ENCODE measurements around the gene SALL1. TPM values are rescaled to one million over a fixed set of nuclear protein-coding genes. Genes with fewer than 3 reads are reported as not detected.

SALL1 gene
- total and polyA plus RNA-seq, 2 of the 4 experiments (the other 2 are of a cell fraction) = 0.90 to 5.2 TPM

DNA sequence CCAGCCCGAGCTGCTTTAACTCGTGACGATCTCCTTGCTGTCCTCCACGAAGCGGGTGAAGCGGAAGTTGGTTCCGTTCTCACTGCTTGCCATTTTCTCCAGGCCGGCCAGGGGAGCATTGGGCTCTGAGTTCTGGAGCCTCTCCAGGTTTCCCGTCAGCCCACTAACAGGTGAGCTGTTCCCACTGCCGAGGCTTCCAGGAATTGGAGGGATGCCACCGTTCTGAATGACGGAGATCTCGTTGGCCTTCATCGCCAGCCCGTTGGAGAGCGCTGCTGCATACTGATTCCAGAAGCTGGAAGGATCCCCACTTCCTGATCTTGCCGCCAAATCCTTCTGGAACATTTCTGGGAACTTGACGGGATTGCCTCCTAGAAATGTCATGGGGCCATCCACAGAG lies 14.0 kb downstream of the SALL1 start:
- Histone ChIP-seq H2AFZ (replicated peaks; ENCODE audit: low read length, poor library complexity) (no peak overlapping the region), H3K56ac (ENCODE audit: extremely low read depth, insufficient read depth, low read length) (no peak overlapping the region), H3K4me1 (ENCODE audit: control insufficient read depth, insufficient read depth, low read length) (peaks cover 5% of the 10 kb centered on the region; the same call in 1 of the 2 replicates), H3K4me3 (ENCODE audit: insufficient read depth, low read depth, low read length) (no peak overlapping the region), H2BK15ac (ENCODE audit: low read depth, low read length) (no peak overlapping the region), H2AK9ac (replicated peaks; ENCODE audit: low read depth, low read length, poor library complexity) (no peak overlapping the region), H3K79me1 (ENCODE audit: low read depth in 1 of 2, low read length in 2 of 2) (peaks cover 0 to 41% of the 10 kb centered on the region in 2 experiments; a peak in 3 of 4 replicates), H4K5ac (ENCODE audit: low read depth, low read length) (no peak overlapping the region), H4K20me1 (ENCODE audit: insufficient read depth, low read length) (peaks cover 45% of the 10 kb centered on the region), H3K27me3 (ENCODE audit: control insufficient read depth, insufficient read depth, low read length) (no peaks in the 10 kb centered on the region), H2AK5ac (ENCODE audit: low read depth, low read length) (no peak overlapping the region), H3K23ac (ENCODE audit: low read depth, low read length) (no peak overlapping the region), H3K14ac (replicated peaks; ENCODE audit: low read depth, low read length) (no peak overlapping the region), H3K9me3 (ENCODE audit: control insufficient read depth, insufficient read depth, low read length) (no peaks in the 10 kb centered on the region), H3K18ac (ENCODE audit: low read depth, low read length) (no peak overlapping the region), H3K36me3 (ENCODE audit: control insufficient read depth, insufficient read depth, low read length) (peaks cover 49% of the 10 kb centered on the region), H4K8ac (ENCODE audit: low read depth in 2 of 2, low read length in 2 of 2) (no peak overlapping the region), H3K27ac (ENCODE audit: insufficient read depth, low read length) (no peak overlapping the region), H3K4me2 (ENCODE audit: low read depth, low read length) (no peak overlapping the region), H2BK20ac (ENCODE audit: low read depth, low read length) (no peak overlapping the region), H3K4ac (ENCODE audit: low read depth, low read length) (no peak overlapping the region), H4K91ac (ENCODE audit: insufficient read depth, low read depth, low read length) (no peak overlapping the region), H3K9ac (ENCODE audit: low read depth, low read length) (no peak overlapping the region), H3K9me1 (ENCODE audit: insufficient read depth, low read length) (peaks cover 8% of the 10 kb centered on the region), H2BK120ac (ENCODE audit: low read depth, low read length) (no peak overlapping the region), H2BK5ac (ENCODE audit: low read depth, low read length, poor library complexity, severe bottlenecking) (no peak overlapping the region)
- CTCF ChIA-PET = no interaction called here
- intact Hi-C loops (cut with micrococcal nuclease) = no loop called here
- no peak for ATAC-seq (ENCODE audit: low read depth)
- in situ Hi-C loops (cut with MboI; ENCODE audit: low sequenced_read_pairs) = no loop called here
- WGBS, 2 experiments (ENCODE audit: extremely low coverage in 2 of 2, insufficient read length in 1 of 2) = 81% methylated on average over 14 of the region's 18 CpGs; no CpG with 5 or more reads in 1 of the 2 experiments
- BruUV-seq (replicated peaks) = no TSS peak
- dilution Hi-C loops (cut with HindIII; ENCODE audit: low sequenced_read_pairs, unreplicated experiment) = no loop called here
- DNase-seq = no peak
- TF ChIP-seq CEBPB (IDR thresholded peaks at IDR 0.05; ENCODE audit: low read depth, low read length) (no peak), RAD21 (IDR thresholded peaks at IDR 0.05; ENCODE audit: low read length) (no peak), CHD1 (IDR thresholded peaks at IDR 0.05; ENCODE audit: low read depth, low read length) (no peak), RFX5 (IDR thresholded peaks at IDR 0.05; ENCODE audit: low read depth, low read length) (no peak), MAZ (IDR thresholded peaks at IDR 0.05; ENCODE audit: borderline replicate concordance, low read depth, low read length) (no peak), SMC3 (IDR thresholded peaks at IDR 0.05; ENCODE audit: low read depth, low read length) (no peak), MXI1 (IDR thresholded peaks at IDR 0.05; ENCODE audit: borderline replicate concordance, low read depth, low read length) (no peak), BHLHE40 (IDR thresholded peaks at IDR 0.05; ENCODE audit: low read depth, low read length) (no peak), POLR2A (IDR thresholded peaks at IDR 0.05; ENCODE audit: low read depth, low read length) (no peak), MAFK (IDR thresholded peaks at IDR 0.05; ENCODE audit: low read depth, low read length) (no peak), RCOR1 (IDR thresholded peaks at IDR 0.05; ENCODE audit: insufficient replicate concordance, low read length) (no peak), NFE2L2 (IDR thresholded peaks at IDR 0.05; ENCODE audit: low read depth, low read length) (no peak), FOS (IDR thresholded peaks at IDR 0.05; ENCODE audit: low read depth, low read length) (no peak)
- TF ChIP-seq, protein P1, sequence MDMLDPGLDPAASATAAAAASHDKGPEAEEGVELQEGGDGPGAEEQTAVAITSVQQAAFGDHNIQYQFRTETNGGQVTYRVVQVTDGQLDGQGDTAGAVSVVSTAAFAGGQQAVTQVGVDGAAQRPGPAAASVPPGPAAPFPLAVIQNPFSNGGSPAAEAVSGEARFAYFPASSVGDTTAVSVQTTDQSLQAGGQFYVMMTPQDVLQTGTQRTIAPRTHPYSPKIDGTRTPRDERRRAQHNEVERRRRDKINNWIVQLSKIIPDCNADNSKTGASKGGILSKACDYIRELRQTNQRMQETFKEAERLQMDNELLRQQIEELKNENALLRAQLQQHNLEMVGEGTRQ (IDR thresholded peaks at IDR 0.05; ENCODE audit: low read depth, low read length) = no peak
- TF ChIP-seq, protein P2, sequence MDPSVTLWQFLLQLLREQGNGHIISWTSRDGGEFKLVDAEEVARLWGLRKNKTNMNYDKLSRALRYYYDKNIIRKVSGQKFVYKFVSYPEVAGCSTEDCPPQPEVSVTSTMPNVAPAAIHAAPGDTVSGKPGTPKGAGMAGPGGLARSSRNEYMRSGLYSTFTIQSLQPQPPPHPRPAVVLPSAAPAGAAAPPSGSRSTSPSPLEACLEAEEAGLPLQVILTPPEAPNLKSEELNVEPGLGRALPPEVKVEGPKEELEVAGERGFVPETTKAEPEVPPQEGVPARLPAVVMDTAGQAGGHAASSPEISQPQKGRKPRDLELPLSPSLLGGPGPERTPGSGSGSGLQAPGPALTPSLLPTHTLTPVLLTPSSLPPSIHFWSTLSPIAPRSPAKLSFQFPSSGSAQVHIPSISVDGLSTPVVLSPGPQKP (IDR thresholded peaks at IDR 0.05; ENCODE audit: borderline replicate concordance, low read depth, low read length) = no peak
- TF ChIP-seq, protein P3, sequence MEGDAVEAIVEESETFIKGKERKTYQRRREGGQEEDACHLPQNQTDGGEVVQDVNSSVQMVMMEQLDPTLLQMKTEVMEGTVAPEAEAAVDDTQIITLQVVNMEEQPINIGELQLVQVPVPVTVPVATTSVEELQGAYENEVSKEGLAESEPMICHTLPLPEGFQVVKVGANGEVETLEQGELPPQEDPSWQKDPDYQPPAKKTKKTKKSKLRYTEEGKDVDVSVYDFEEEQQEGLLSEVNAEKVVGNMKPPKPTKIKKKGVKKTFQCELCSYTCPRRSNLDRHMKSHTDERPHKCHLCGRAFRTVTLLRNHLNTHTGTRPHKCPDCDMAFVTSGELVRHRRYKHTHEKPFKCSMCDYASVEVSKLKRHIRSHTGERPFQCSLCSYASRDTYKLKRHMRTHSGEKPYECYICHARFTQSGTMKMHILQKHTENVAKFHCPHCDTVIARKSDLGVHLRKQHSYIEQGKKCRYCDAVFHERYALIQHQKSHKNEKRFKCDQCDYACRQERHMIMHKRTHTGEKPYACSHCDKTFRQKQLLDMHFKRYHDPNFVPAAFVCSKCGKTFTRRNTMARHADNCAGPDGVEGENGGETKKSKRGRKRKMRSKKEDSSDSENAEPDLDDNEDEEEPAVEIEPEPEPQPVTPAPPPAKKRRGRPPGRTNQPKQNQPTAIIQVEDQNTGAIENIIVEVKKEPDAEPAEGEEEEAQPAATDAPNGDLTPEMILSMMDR (conservative IDR thresholded peaks at IDR 0.05; ENCODE audit: low read depth, low read length) = no peak
- POLR2A ChIA-PET (ENCODE audit: unreplicated experiment) = no interaction called here
